Muscle layer of colon (tissue), 2 donors: ENCODE measurements around the gene SUCNR1.
"Not testable (repeated sequence)": the region's sequence is repeated elsewhere in the genome, so short reads cannot be mapped to it uniquely, and the experiment has no call there.

Source experiments
- H3K27ac ChIP-seq: one replicate; pipeline ENCODE4 v1.7.0; 2013; ENCODE audit warnings: low read depth, mild to moderate bottlenecking, low read length, moderate library complexity
- H3K27me3 ChIP-seq, 2 donors: one replicate each; pipeline ENCODE4 v1.7.0; 2013; ENCODE audit warnings: low read length in 2 of 2, mild to moderate bottlenecking in 2 of 2; ENCODE audit not compliant: insufficient read depth in 2 of 2, control insufficient read depth in 1 of 2
- H3K36me3 ChIP-seq: one replicate; pipeline ENCODE4 v1.7.0; 2013; ENCODE audit warnings: mild to moderate bottlenecking, low read length; ENCODE audit not compliant: insufficient read depth
- H3K4me1 ChIP-seq: one replicate; pipeline ENCODE4 v1.7.0; 2013; ENCODE audit warnings: mild to moderate bottlenecking, low read length; ENCODE audit not compliant: insufficient read depth
- H3K4me3 ChIP-seq, 2 donors: one replicate each; pipeline ENCODE4 v1.7.0; 2013; ENCODE audit warnings: low read length in 2 of 2, low read depth in 1 of 2, mild to moderate bottlenecking in 1 of 2, moderate library complexity in 1 of 2
- H3K9ac ChIP-seq: one replicate; pipeline ENCODE4 v1.7.0; 2013; ENCODE audit warnings: low read length
- H3K9me3 ChIP-seq: one replicate; pipeline ENCODE4 v1.7.0; 2013; ENCODE audit warnings: mild to moderate bottlenecking, low read length
- donor health status: abdominal sarcoma.
- donor health status: Adenocarcinoma of cecum.

The SUCNR1 gene

DNA sequence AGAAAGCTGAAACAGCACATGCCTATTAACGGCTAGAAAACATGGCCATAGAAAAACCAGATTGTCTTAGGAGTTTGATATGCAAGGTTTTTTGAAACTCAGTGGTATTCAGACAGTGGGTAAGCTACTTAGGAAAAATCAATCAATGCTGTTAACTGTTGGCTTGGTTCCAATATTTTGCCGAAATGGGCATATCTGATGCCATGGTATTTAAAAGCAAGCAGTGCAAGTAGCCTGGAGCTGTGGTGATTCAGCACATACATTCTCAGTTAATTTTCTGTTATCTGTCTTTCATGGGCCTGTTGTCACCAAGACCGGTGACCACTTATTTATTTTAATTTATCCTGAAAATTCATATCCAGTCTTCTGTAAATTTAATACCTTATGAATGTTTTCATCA is 17.3 kb upstream of the SUCNR1 start:
- Histone ChIP-seq H3K4me1 (peaks cover 11% of the 10 kb centered on the region), H3K9ac (no peak overlapping the region), H3K27me3 (no peaks in the 10 kb centered on the region), H3K36me3 (no peaks in the 10 kb centered on the region), H3K27ac (no peak overlapping the region), H3K4me3 (no peak overlapping the region), H3K9me3 (no peaks in the 10 kb centered on the region)

DNA sequence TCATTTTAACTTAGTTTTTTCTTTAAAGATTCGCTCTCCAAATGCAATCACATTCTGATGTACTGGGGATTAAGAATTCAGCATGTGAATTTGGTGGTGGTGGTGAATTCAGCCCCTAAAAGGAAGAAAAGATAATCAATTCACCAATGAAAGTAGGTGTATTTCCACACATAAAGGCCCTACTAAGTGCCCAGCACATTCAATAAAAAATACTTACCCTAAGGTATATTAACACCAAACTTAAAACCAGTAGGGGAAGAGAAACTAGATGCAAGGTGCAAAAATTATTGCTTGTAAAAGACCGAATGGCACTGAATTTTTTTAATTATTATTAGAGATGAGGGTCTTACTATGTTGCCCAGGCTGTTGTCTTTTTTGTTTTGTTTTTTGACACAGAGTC is 16.8 kb upstream of the SUCNR1 start:
- Histone ChIP-seq H3K36me3 (no peaks in the 10 kb centered on the region), H3K4me3 (no peak overlapping the region), H3K27me3 (no peaks in the 10 kb centered on the region), H3K9me3 (no peaks in the 10 kb centered on the region), H3K4me1 (peaks cover 11% of the 10 kb centered on the region), H3K27ac (no peak overlapping the region), H3K9ac (no peak overlapping the region)

- H3K27ac ChIP-seq, result no peak overlapping the region
- no peak overlapping the region for H3K4me3 ChIP-seq
- peaks cover 11% of the 10 kb centered on the region for H3K4me1 ChIP-seq
- no peaks in the 10 kb centered on the region for H3K27me3 ChIP-seq
- H3K36me3 ChIP-seq, result no peaks in the 10 kb centered on the region
- H3K9ac ChIP-seq, result no peak overlapping the region
- no peaks in the 10 kb centered on the region for H3K9me3 ChIP-seq
Observed at GRCh38 chr3:151859233-151859673, 14.2 kb upstream of the SUCNR1 start.

GRCh38 chr3:151859905-151860304 is 13.5 kb upstream of the SUCNR1 start:
- H3K9ac ChIP-seq, result no peak overlapping the region
- H3K9me3 ChIP-seq, result no peaks in the 10 kb centered on the region
- H3K27ac ChIP-seq, result no peak overlapping the region
- no peaks in the 10 kb centered on the region for H3K36me3 ChIP-seq
- H3K27me3 ChIP-seq, result no peaks in the 10 kb centered on the region
- H3K4me1 ChIP-seq, result peaks cover 11% of the 10 kb centered on the region
- H3K4me3 ChIP-seq, result no peak overlapping the region

- no peak overlapping the region for H3K27ac ChIP-seq
- peaks cover 20% of the 10 kb centered on the region for H3K4me1 ChIP-seq
Observed at GRCh38 chr3:151863611-151864010, 9.8 kb upstream of the SUCNR1 start.

DNA sequence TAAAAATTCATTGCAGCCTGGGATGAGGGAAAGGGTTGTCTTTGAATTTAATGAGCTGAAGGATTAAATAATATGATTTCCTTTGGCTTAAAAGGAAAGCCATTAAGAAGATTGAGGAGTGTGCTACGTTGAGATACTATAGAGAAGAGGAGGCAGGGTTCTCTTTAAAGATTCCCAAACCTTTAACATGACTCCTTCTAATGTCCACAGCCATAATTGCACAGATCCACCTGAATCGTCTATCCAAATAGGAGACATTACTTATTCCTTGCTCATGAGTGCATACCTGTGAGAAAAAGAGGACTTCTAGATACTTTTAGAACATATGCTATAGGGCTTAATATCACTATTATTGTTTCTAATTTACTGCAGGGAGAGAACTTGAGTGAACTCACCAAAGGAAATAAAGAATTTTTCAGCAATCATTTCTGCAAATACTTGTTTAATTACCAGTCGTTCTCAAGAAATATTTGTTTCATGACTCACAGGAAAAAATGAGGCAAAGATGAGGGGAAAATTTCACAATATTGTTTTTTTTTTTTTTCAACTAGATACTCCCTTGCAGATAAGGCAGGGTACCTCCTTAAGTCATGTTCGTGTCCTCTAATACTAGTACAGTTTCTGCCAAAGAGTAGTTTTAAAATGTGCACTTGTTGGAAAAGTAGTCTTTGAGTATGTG is 8.9 kb upstream of the SUCNR1 start:
- no peaks in the 10 kb centered on the region for H3K9me3 ChIP-seq
- H3K4me3 ChIP-seq, result no peak overlapping the region
- H3K27ac ChIP-seq, result no peak overlapping the region

More at GRCh38 chr3:151863611-151864010, 9.8 kb upstream of the SUCNR1 start:
- Histone ChIP-seq H3K36me3 (no peaks in the 10 kb centered on the region), H3K9me3 (no peaks in the 10 kb centered on the region), H3K4me3 (no peak overlapping the region), H3K9ac (no peak overlapping the region), H3K27me3 (no peaks in the 10 kb centered on the region)

DNA sequence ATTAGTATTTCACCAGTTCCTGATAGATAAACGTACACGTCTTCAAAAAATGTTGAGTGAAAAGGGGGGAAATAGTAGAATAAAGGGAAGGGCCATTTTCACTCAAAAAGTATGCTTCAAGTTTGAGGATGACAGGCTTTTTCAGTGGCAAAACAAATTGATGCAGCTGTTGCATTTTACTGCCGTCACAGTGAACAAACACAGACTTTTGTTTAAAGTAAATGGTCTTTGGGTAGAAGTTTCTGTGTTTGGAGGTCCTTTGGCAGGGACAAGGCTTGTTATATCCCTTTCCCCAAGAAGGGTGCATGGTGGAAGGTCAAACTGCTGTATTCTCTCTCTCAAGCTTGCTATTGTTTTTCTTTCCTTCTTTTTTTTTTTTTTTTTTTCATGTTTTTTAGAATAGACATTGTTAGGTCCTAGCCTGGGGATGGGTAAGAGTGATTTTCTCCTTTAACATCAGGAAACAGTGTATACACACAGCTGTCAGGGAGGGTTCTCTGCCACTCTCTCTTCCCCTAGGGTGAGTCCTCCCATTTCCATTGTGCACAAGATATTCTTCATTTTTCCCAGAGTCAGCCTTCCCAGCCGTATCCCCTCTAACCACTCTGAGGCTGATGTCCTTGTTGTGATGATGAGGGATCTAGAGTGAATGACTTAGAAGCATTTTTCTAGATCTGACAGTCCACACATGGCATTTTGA is 6.6 kb upstream of the SUCNR1 start:
- Histone ChIP-seq H3K27me3 (no peaks in the 10 kb centered on the region), H3K4me3 (no peak overlapping the region), H3K4me1 (peaks cover 15% of the 10 kb centered on the region), H3K9ac (no peak overlapping the region), H3K36me3 (no peaks in the 10 kb centered on the region), H3K9me3 (no peaks in the 10 kb centered on the region), H3K27ac (no peak overlapping the region)

More for the DNA sequence above, 8.9 kb upstream of the SUCNR1 start:
- Histone ChIP-seq H3K4me1 (peaks cover 18% of the 10 kb centered on the region), H3K27me3 (no peaks in the 10 kb centered on the region), H3K9ac (no peak overlapping the region), H3K36me3 (no peaks in the 10 kb centered on the region)

DNA sequence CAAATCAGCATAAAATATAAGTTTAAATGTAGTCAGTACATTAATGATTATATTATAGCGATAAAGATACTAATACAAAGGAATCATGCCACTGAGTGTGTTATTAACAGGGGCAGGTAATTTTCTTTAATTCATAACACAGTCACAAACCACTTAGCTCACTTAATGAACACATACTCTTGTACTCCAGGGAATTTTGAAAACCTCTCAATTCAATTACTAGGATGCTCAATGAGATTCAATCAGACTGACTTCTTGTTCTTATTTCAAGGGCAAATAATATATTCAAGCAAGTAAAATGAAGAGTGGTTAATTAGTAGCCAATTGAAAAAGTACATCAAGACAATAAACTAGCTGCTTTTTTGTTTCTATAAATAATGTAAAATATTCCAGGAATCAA is 5.8 kb upstream of the SUCNR1 start:
- no peaks in the 10 kb centered on the region for H3K27me3 ChIP-seq
- H3K4me3 ChIP-seq, result no peak overlapping the region
- H3K9ac ChIP-seq, result no peak overlapping the region
- no peaks in the 10 kb centered on the region for H3K9me3 ChIP-seq
- H3K36me3 ChIP-seq, result no peaks in the 10 kb centered on the region
- H3K27ac ChIP-seq, result no peak overlapping the region
- peaks cover 19% of the 10 kb centered on the region for H3K4me1 ChIP-seq

DNA sequence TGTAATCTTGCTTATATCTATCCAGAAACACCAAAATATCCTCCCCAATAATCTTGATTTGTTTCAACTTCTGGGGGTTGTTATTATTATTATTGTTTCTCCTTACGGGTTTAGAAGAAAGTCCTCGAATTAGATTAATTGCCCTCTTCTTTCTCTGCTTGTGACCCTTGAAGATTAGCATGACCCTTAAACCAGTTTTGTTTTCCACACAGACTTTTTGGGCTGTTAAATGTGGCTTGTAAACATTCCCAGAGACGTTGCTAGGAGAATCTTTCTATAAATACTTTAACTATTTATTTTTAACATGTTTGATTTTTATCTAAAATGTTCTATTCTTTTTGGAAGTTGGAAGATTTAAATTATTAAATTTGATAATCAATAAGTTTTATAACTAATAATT is 4.3 kb upstream of the SUCNR1 start:
- Histone ChIP-seq H3K36me3 (no peaks in the 10 kb centered on the region), H3K9me3 (no peaks in the 10 kb centered on the region), H3K4me1 (peaks cover 19% of the 10 kb centered on the region), H3K27ac (no peak overlapping the region), H3K9ac (no peak overlapping the region), H3K27me3 (no peaks in the 10 kb centered on the region), H3K4me3 (no peak overlapping the region)

- no peaks in the 10 kb centered on the region for H3K9me3 ChIP-seq
- peaks cover 15% of the 10 kb centered on the region for H3K4me1 ChIP-seq
- H3K4me3 ChIP-seq, result no peak overlapping the region
- H3K27me3 ChIP-seq, result no peaks in the 10 kb centered on the region
- H3K9ac ChIP-seq, result no peak overlapping the region
- H3K27ac ChIP-seq, result no peak overlapping the region
- no peaks in the 10 kb centered on the region for H3K36me3 ChIP-seq
Observed at GRCh38 chr3:151871639-151872468, 1.6 kb upstream of the SUCNR1 start.

- H3K9me3 ChIP-seq, H3K4me1 ChIP-seq, H3K9ac ChIP-seq, H3K36me3 ChIP-seq, H3K27me3 ChIP-seq, H3K27ac ChIP-seq, H3K4me3 ChIP-seq: not testable (repeated sequence)
Observed at GRCh38 chr3:151874079-151874478, 636 bp downstream of the SUCNR1 start.
